ENCODE results near the gene RPL14. TPM values are rescaled to one million over a fixed set of nuclear protein-coding genes. Genes with fewer than 3 reads are reported as not detected.

The RPL14 gene
- total and polyA plus RNA-seq, 4 donors, result 82.6 to 383 (median 185) TPM

GRCh38 chr3:40476478-40477470, 19.6 kb downstream of the RPL14 start, which contains the start of gene ZNF619:
Gene ZNF619, plus strand, starts transcription at chr3:40477122. Its CDS starts 858 bp downstream, at chr3:40477980.
- TF ChIP-seq HNF4A (conservative IDR thresholded peaks at IDR 0.05), result no peak
- TF ChIP-seq ATF3 (IDR thresholded peaks at IDR 0.05), result no peak
- peak; percentile 72 for TF ChIP-seq YY1 (IDR thresholded peaks at IDR 0.05)
- no peak for TF ChIP-seq CTCF (IDR thresholded peaks at IDR 0.05; ENCODE audit: low read depth, low read length, missing input control)
- TF ChIP-seq REST (IDR thresholded peaks at IDR 0.05), result peak; percentile 40
- TF ChIP-seq GABPA (IDR thresholded peaks at IDR 0.05 in 1 of 2, conservative IDR thresholded peaks at IDR 0.05 in 1 of 2), result peak in 1 of 2 donors; percentile 71
- TF ChIP-seq TAF1 (conservative IDR thresholded peaks at IDR 0.05), result no peak
- peak in 1 of 2 donors; percentile 16 for TF ChIP-seq JUND (IDR thresholded peaks at IDR 0.05)
- peak; percentile 33 to 43 for TF ChIP-seq RAD21 (IDR thresholded peaks at IDR 0.05)
- peak; percentile 11 for TF ChIP-seq MAX (IDR thresholded peaks at IDR 0.05)
- TF ChIP-seq EGR1 (IDR thresholded peaks at IDR 0.05; ENCODE audit: low read depth in 2 of 2), result no peak
- TF ChIP-seq HNF4G (IDR thresholded peaks at IDR 0.05), result no peak
- TF ChIP-seq ZBTB33 (IDR thresholded peaks at IDR 0.05), result peak; percentile 32
- TF ChIP-seq FOXA2 (IDR thresholded peaks at IDR 0.05), result no peak
- TF ChIP-seq SP1 (IDR thresholded peaks at IDR 0.05), result peak; percentile 8
- TF ChIP-seq NR2F2 (IDR thresholded peaks at IDR 0.05), result peak; percentile 12
- peak; percentile 7 for TF ChIP-seq FOXA1 (IDR thresholded peaks at IDR 0.05)
- peak in 1 of 2 donors; percentile 22 for TF ChIP-seq RXRA (IDR thresholded peaks at IDR 0.05)
- 6% methylated on average over 48 of the region's 48 CpGs for WGBS
- peaks cover 0 to 10% (median 7%) of the 10 kb centered on the region in 4 donors for H3K4me1 ChIP-seq (ENCODE audit: control insufficient read depth in 4 of 4, insufficient read depth in 4 of 4, low read length in 3 of 4)
- peaks cover under 1 to 22% (median 11%) of the 10 kb centered on the region in 4 donors for H3K36me3 ChIP-seq (ENCODE audit: control insufficient read depth in 4 of 4, insufficient read depth in 3 of 4, low read depth in 1 of 4, low read length in 3 of 4)
- peak; percentile 76 for DNase-seq (ENCODE audit: low spot score)
- peak within 1 kb of the TSS; percentile 55 to 66 for H3K9ac ChIP-seq (ENCODE audit: low read depth in 1 of 2, low read length in 2 of 2)
- peak within 1 kb of the TSS in 1 of 2 donors; percentile 68 for H3K27ac ChIP-seq (ENCODE audit: low read depth in 1 of 2, low read length in 2 of 2)
- peak within 1 kb of the TSS; percentile 80 to 95 (median 91) for H3K4me3 ChIP-seq (ENCODE audit: low read depth in 1 of 3, low read length in 3 of 3)
- H3K27me3 ChIP-seq (ENCODE audit: control insufficient read depth in 4 of 4, insufficient read depth in 4 of 4, low read length in 3 of 4), result no peaks in the 10 kb centered on the region
- H3K9me3 ChIP-seq (ENCODE audit: control insufficient read depth in 4 of 4, low read length in 3 of 4), result no peaks in the 10 kb centered on the region
